HG02870 (cell line): Measurements from ENCODE around the gene ZFAND3.

ENCODE experiments used
- ATAC-seq: cut with Tn5 transposase; IDR thresholded peaks from one replicate; pipeline ENCODE4 v1.9.1; 2021; ENCODE audit warnings: mild to moderate bottlenecking, moderate library complexity; ENCODE audit not compliant: unreplicated experiment

The ZFAND3 gene

DNA sequence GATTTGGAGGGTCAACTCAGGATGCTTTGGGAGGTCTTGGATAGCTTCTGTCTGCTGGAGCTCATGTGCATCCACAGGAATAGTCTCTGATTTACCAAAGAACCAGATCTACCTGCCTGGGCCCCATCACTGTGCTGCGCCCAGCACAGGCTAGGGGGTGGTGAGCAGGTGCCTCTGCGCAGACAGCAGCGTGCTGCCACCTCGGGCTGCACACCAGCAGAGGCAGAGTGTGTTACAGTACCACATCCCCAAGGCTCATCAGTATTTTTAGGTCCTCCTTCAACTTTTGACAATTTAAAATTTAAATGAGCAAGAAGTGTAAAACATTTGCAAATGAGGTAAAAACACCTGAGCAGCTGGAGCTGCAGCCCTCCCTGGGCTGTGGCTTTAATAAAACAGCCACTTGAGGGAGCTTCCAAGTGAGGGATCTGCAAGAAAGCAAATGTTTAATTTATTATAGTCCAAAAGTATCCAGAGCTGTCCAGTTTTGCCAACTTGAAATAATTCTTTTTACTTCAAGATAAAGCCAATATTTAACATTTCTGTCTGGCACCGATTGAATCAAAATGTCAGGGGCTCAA lies 324.9 kb downstream of the ZFAND3 start:
- ATAC-seq, result no peak

DNA sequence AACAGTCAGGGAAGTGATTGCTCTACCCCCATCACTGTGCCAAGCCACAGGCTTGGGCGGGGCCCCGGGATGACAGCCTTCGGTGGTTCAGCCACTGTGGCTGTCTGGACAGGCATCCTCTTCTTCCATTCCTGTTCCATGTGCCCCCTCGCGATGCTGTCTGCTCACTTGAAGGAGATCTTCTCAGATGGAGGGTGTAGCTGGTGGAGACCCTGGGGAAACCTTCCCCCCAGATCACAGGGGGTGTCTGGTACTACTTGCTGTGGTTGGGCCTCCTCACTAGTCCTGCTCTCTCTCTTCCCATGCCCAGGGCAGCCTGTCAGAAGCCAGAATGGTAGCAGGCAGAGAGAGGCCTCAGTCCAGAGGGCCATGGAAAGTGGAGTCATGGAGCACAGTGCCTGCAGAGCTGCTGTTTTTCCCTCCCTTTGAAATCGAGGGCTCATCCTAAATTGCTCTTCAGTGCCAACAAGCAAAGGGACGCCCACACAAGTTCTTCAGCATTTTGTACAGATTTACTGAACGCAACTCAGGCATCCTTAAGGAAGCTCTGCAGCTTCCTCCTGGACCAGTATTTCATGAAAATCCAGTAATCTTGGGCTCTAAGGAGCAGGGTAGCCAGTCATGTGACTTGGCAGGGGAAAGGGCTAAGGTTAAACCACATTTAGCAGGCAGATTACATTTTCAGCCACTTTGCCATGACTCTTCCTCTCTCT lies 326.6 kb downstream of the ZFAND3 start:
- no peak for ATAC-seq

DNA sequence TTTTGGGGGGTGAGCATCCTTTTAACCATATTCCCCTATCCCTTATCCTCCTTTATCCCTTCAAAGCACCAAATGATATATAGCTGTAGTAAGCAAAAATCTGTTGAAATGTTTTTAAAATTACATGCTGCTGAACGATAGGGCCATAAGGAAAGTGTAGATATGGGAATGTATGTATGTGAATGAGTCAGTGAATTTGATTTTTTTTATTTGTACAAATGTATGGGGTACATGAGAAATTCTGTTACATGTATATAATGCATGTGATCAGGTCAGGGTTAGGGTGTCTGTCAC lies 327.2 kb downstream of the ZFAND3 start:
- ATAC-seq, result no peak

DNA sequence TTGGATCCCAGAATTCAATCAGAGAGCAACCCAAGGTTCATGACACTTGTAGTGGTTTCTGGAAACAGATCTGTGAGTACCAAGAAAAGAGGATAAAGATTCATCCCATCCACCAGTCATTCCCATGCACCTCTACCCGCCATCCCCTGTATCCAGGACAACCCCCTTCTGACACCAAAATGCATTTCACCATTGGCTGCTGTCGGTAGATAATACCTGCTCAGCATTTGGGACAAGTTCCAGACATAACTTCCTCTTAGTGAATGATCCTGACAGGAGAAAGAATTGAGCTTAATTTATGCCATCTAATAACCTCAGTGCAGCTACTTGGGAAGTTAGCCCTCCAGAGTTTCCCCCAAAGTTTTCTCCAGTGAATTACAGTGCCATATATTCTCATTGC lies 329.1 kb downstream of the ZFAND3 start:
- ATAC-seq, result no peak

DNA sequence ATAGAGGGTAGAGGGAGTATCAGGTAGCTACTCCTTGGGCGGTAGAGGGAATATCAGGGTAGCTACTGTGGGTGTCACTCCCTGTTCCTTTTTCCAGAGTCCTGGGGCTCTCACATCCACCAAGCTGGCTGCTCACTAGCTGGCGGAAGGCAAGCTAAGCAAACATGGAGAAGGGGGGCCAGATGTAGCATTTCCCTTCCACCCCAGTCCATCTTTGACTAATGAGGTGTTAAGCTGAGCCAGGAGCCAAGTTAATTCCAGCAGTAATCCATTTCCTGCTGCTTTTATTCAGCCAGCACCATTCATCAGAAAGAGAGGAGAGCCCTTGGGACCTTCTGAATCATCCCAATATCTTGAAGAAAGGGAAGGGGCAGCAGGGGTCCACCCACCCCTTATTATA lies 330.0 kb downstream of the ZFAND3 start:
- ATAC-seq, result no peak

DNA sequence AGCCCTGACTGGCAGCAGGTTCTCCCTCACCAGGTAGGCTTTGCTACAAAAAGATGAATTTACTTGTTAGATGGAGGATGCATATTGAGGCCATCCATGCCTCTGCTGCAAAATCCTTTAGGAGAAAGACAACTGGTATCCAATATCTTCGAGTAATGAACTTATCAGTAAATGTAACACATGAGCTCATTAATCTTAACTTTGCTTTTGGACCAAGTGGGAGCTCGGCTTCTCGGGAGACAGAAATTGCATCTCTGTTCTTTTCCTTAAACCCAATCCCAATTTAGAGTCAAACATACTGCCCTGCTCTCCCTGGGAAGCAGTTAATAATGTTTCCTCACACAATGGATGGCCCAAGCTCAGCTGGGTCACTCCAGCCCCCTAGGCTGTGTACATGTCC lies 330.5 kb downstream of the ZFAND3 start:
- ATAC-seq, result no peak

DNA sequence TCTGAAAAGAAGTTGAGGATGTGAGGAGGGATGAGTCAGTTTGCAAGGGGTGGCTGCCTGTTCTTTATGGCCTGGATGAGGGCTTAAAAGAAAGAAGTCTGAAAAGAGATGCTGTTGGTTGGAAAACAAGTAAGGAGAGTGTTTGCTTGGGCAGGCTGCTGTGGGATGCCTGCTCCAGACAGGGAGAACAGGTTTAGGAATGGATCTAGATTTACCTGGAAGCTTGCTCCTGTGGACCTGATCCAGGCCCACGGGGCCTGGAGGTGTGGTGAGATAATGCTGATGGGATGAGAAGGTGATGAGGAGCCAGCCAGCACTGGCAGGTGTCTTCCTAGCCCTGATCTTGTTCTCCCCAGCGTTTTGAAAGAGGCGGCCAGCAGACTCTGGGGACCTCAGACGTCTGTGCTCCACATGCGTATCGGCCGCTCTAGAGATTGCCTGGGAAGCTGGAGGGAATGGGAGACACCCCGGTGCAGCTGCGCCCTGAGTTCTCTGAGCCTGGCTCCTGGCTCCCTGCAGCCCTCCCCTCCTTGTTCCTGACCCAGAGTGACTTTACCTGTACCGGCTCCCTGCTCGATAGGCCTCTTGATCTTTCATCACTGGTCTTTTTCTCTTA lies 331.3 kb downstream of the ZFAND3 start:
- ATAC-seq, result no peak

DNA sequence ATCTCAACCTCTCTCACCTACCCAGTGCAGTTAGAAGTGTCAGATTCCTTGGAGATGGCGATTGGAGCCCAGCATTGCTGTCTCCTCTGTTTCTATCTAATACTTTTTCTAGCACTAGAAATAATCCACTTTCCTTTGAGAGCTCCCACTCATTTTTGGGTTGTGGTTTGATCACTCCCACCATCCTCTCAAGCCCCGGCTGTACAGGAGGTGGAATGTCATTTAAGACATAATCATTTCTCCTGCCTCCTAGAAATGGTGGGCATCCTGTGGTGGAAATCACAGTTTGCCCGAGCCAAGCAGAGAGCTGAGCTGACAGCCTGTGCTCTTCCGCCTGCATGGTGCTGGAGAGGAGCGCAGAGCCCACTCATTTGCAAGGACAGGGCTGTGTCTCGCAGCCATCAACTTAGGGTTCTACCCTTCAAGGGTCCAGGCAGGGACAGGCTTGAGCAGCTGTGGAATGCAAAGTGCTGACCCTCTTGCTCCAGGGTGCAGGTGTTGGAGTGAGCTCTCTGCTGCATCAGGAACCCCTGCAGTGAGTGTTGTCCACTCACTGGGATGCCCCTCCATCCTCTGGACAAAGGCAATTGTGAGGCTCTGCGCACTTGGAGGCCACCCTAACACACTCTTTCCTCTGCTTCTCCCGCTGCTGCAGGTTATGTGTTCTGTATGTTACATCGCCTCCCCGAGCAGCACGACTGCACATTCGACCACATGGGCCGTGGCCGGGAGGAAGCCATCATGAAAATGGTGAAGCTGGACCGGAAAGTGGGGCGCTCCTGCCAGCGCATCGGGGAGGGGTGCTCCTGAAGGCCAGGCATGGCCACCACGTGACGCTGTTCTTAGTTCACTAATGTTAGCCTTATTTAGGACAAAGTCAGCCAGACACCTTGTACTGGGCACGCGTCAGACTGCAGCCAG lies 332.3 kb downstream of the ZFAND3 start:
- ATAC-seq, result no peak

DNA sequence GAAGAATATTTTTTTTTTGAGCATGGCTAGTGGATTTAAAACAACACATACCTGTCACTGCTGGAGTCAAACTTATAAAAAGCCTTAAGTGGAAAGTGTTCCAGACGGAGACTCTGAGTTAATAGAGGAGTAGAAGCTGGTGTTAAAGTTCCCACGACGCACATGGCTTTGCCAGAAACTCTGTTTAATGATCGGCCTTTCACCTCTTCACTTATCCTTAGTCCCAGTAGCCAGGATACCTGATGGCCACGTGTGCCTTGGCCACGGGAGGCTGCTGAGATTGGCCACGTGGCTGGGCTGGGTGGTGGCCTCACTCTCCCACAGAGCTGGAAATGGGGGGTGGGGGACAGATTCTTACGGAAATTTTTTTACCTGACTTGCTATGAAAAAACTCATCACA lies 333.1 kb downstream of the ZFAND3 start:
- no peak for ATAC-seq

DNA sequence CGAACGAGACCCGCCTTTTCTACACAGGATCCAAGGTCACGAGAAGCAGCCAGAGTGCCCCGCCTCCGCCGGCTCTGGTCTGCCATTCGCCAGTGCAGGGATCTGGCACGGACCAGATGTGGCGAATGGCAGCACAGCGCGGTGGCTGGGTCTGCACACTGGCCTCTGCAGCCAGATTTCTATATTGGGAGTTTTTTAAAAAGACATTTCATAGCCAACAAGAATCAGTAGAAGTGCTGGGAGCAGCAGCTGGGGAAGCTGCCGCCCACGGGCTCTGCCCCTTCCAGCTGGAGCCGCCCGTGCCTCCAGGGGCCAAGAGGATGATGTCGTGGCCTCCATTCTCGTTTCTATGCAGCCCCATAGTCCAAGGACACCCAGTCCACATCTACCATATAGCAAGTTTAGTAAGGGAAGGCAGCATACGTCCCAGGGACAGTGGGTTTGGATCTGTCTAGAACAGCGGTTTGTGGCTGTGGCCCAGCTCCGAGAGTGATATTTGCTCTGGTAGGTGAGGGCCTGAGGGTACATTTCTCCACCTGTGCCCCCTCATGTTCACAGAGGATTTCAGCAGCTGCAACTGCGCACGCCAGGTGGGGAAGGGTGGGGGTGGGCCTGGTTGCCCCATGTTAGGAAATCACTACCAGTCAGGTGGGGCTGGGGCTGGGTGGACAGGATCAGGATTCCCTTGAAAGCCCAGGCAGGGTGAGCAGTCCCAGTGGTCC lies 333.7 kb downstream of the ZFAND3 start:
- ATAC-seq, result no peak

DNA sequence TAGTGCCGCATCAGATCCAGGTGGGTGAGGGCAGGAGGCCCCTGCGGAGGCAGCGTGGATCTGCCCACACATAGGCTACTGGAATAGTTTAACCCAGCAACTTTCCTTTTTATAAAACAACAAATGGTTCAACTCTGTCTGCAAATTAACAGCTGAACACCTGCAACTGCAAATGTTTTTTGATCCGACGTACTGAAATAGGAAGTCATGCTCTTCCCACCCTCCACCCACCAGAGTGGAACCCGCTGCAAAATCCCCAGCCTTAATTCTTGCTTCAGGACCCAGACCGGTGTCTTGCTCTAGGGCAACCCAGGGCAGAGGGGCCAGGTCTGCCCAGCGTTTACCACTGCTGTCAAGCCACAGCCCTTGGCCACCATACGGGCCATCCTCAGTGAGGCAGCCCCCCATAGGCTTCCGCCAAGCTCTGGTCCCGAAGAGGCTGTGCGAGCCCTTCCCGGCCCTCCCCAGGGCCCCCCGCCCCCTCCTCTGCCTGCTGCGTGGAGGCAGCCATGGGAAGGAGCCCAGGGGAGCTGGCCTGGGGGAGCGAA lies 334.3 kb downstream of the ZFAND3 start:
- no peak for ATAC-seq

DNA sequence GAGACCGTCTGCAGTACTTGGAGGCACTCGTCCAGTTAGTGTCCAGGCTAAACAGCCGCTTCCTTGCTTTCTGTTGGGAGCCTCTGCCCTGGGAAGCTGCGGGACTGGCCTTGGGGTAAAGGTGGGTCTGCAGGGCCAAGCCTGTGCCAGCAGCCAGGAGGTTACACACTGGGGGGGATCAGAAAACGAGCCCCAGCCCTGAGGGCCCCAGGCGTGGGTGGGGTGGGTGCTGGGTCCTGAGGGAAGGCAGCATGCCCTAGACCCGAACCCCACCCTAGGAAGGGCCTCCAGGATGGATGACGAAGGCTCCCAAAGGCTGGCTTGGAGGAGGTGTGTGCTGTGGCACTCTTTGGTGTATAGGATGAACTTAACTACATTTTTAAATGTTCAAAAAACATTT lies 335.2 kb downstream of the ZFAND3 start:
- no peak for ATAC-seq

DNA sequence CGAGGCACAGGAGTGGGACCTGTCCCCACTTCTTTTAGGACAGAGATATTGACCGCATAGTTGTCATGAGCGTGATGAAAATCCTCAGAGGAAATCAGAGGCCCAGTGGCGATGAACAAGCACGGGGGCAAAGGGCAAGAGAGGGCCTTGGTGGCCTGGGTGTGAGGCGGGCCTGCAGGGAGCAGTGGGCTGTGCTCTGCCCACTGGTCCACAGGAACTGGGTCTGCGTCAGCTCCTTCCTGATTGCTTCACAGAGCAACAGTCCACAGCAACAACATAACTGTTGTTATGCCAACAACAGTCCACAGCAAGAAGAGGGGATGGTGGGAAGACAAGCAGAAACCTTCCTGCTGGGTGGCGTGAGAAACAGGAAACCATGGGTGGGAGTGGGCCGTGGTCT lies 335.6 kb downstream of the ZFAND3 start:
- no peak for ATAC-seq

DNA sequence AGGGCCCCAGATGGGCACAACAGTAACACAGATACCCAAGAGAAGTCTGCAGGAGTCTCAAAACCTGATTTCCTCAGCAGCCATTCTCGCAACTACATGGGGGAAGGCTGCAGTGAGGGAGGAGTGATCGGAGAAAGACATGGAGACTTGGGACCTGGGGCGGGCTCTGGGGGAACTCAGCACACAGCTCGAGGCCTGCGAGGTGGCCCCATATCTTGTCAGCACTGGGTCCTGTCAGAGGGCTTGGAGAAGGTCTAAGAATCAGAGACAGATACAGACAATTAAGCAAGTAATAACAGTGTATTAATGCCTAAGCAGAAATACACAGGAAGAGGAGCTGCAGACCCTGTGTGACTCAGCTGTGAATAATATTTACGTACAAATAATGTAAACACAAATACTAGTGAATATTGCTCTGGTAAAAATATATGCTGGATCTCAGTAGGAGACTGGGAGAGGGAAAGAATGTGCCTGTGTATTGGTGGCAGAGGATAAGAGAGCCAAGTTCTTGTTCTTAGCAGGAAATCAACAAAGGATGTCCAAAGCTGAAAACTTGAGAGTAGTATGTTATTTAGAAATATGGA lies 336.2 kb downstream of the ZFAND3 start:
- no peak for ATAC-seq

DNA sequence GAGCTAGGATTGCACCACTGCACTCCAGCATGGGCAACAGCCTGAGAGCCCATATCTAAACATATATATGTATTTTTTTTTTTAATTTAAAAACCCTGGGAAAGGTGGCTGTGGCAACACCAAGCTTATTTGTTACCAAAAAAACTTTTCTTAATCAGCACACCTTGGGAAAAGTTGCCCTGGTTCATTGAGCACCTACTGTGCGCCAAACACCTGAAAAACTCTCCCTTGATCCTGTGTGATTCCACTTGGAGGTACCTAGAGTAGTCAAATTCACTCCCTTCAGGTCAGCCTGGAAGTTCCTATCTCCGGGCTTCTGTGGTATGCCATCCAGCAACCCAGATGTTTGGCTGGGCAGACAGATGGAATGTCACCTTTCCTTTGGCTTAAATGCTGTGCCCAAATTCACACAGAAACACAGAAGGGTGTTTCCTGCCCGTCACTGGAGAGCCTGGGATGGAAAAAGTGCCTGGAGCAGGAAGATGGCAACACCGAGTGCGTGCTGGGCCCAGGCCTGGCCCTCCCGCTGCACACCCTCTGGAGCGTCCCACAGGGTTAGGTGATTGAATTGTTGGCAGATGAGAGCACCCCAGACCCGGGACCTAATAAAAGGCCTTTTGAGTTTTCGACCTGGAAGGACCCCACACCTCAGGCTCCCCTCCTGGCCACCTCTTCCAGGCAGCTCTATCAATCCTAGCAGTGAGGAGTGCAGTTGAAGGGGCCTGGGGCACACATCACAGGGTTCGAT lies 337.5 kb downstream of the ZFAND3 start:
- no peak for ATAC-seq

DNA sequence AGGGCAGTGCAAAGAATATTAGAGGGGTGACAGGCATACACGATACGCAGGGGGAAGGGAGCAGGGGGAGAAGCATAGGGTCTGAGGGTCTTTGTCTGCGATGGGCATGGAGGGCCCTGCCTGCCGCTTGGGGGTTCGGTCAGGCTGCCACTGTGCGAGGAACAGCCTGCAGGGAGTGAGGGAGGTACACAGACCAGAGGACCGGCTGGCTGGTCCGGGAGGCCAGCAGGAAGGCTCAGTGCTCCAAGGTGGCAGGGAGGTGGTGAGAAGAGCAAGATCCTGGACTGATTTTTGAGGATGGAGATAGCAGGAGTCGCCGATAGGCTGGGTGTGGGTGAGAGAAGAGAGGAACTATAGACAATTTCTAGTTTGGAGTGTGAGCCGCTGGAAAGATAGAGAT lies 338.4 kb downstream of the ZFAND3 start:
- ATAC-seq, result no peak

DNA sequence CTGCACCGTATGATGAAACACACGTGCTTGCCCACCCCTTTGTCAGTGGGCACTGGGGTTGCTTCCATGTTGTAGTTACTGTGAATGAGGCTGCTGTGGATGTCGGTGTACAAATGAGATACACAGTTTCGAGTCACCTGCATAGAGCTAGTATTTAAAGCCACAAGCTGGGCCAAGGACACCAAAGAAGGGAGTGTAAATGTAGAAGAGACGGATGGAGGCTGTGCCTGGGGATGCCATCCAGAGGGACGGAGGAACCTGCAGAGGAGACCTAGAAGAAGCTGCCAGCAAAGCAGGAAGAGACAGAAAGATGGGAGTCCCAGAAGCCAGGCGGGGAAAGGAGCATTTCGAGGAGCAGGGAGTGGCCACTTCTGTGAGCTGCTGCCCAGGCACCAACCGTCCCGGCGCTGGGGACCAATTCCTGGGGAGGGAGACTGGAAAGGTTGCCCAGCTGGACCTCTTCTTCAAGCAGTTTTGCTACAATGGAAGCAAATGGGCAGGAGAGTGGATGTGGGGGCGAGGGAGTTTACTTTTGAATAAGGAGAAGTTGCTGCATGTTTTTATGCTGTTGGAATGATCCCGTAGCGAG lies 339.3 kb downstream of the ZFAND3 start:
- no peak for ATAC-seq

DNA sequence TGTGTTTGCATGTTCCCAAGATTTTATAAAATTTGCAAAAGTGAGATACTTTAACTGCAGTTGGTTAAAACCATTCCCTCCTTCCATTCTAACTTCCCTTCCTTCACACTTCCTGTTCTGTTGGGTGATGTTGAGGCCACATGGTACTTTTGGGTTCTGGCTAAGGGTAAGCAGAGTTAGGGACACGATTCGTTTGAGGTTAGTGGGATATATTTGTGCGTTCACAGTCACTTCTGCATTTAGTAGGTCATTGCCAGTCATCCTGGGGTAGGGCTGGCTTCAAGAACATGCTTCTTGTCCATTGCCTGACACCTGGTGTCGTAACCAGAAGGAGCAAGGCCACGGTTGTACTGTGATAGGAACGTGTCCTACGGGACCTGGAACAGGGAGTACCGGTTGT lies 340.1 kb downstream of the ZFAND3 start:
- no peak for ATAC-seq

DNA sequence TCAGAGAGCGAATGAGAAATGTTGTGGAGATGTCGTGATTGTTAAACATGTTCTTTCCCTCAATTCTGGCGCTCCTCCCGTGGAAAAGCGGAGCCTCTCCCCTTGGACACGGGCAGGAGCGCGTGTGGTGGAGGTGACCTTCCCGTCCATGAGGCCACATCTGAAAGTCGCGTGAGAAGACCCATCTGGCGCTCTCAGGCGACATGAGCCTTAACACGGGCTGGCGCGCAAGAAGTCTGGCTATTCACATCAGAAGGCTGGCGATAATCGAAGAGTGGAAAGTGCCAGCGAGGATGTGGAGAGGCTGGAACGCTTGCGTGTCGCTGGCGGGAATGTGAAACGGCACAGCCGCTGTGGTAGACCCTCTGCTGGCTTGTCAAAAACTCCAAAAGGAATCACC lies 341.3 kb downstream of the ZFAND3 start:
- no peak for ATAC-seq
